GM19035 (cell line): ENCODE data around the gene MGLL.
"Not testable (repeated sequence)": the region's sequence is repeated elsewhere in the genome, so short reads cannot be mapped to it uniquely, and the experiment has no call there.

Experiments used
- ATAC-seq: cut with Tn5 transposase; IDR thresholded peaks from one replicate; pipeline ENCODE4 v1.9.1; 2021; ENCODE audit not compliant: unreplicated experiment

MGLL gene

GRCh38 chr3:127712461-127712860 is 109.9 kb downstream of the MGLL start:
- no peak for ATAC-seq

- ATAC-seq: no peak
Measured at GRCh38 chr3:127711896-127712295, 110.4 kb downstream of the MGLL start.

GRCh38 chr3:127711021-127711695 is 111.2 kb downstream of the MGLL start:
- no peak for ATAC-seq

- no peak for ATAC-seq
Measured at GRCh38 chr3:127710155-127710941, 112.0 kb downstream of the MGLL start.

GRCh38 chr3:127709320-127710060 is 112.8 kb downstream of the MGLL start:
- ATAC-seq: no peak

- ATAC-seq: no peak
Measured at GRCh38 chr3:127708837-127709236, 113.5 kb downstream of the MGLL start.

- no peak for ATAC-seq
Measured at GRCh38 chr3:127707851-127708411, 114.4 kb downstream of the MGLL start.

GRCh38 chr3:127706785-127707351 is 115.4 kb downstream of the MGLL start:
- ATAC-seq: no peak

- ATAC-seq: no peak
Measured at GRCh38 chr3:127706312-127706711, 116.0 kb downstream of the MGLL start.

- ATAC-seq: not testable (repeated sequence)
Measured at GRCh38 chr3:127704840-127705239, 117.5 kb downstream of the MGLL start.

- ATAC-seq: no peak
Measured at GRCh38 chr3:127702151-127702578, 120.2 kb downstream of the MGLL start.

- ATAC-seq: no peak
Measured at GRCh38 chr3:127701280-127701911, 120.9 kb downstream of the MGLL start.

GRCh38 chr3:127700406-127700805 is 121.9 kb downstream of the MGLL start:
- no peak for ATAC-seq

GRCh38 chr3:127699416-127700300 is 122.7 kb downstream of the MGLL start:
- ATAC-seq: no peak

GRCh38 chr3:127698691-127699415 is 123.5 kb downstream of the MGLL start:
- no peak for ATAC-seq

- ATAC-seq: no peak
Measured at GRCh38 chr3:127698286-127698685, 124.0 kb downstream of the MGLL start.

- ATAC-seq: peak; percentile 83
Measured at GRCh38 chr3:127697551-127698240, 124.6 kb downstream of the MGLL start.

GRCh38 chr3:127694467-127695215 is 127.7 kb downstream of the MGLL start:
- no peak for ATAC-seq
